ENCODE measurements around the gene KIF3A. TPM values are rescaled to one million over a fixed set of nuclear protein-coding genes. Genes with fewer than 3 reads are reported as not detected.

The KIF3A gene
- total RNA-seq, 1 experiment from 2014 or later = 12.7 TPM

- ATAC-seq = no peak
- intact Hi-C loops (cut with micrococcal nuclease) = no loop called here
- Histone ChIP-seq H4K20me1 (ENCODE audit: insufficient read depth) (no peaks in the 10 kb centered on the region), H2AFZ (ENCODE audit: low read depth, low read length, poor library complexity, severe bottlenecking) (no peak overlapping the region), H3K9me3 (ENCODE audit: control insufficient read depth in 1 of 2, insufficient read depth in 1 of 2, low read depth in 1 of 2, low read length in 2 of 2) (no peaks in the 10 kb centered on the region), H3K4me3 (replicated peaks in 1 of 2; ENCODE audit: low read depth in 1 of 2, low read length in 2 of 2) (no peak overlapping the region), H3K9ac (ENCODE audit: low read length) (no peak overlapping the region), H3K4me1 (ENCODE audit: control insufficient read depth in 1 of 2, insufficient read depth in 2 of 2, low read length in 2 of 2) (no peaks in the 10 kb centered on the region), H3K27me3 (ENCODE audit: insufficient read depth, low read length) (no peaks in the 10 kb centered on the region), H3K4me2 (ENCODE audit: low read length) (no peak overlapping the region), H3K36me3 (ENCODE audit: control insufficient read depth in 1 of 2, insufficient read depth in 2 of 2, low read length in 2 of 2) (peaks cover 3 to 5% of the 10 kb centered on the region in 2 experiments; a peak in 1 of 4 replicates), H3K27ac (ENCODE audit: low read depth, low read length) (no peak overlapping the region), H3K9me2 (ENCODE audit: insufficient read depth) (no peaks in the 10 kb centered on the region), H3K79me2 (ENCODE audit: insufficient read depth, low read length) (no peaks in the 10 kb centered on the region)
- TF ChIP-seq SIN3A (IDR thresholded peaks at IDR 0.05; ENCODE audit: low read depth) = no peak
- no peak for TF ChIP-seq RAD21 (IDR thresholded peaks at IDR 0.05; ENCODE audit: low read depth)
- no peak for TF ChIP-seq JUND (IDR thresholded peaks at IDR 0.05)
- no peak for TF ChIP-seq CEBPB (IDR thresholded peaks at IDR 0.05; ENCODE audit: low read depth)
- TF ChIP-seq FOSL1 (IDR thresholded peaks at IDR 0.05; ENCODE audit: low read depth) = no peak
- no peak for TF ChIP-seq REST (IDR thresholded peaks at IDR 0.05; ENCODE audit: low read depth)
- TF ChIP-seq ZNF274 (IDR thresholded peaks at IDR 0.05; ENCODE audit: low read depth, low read length) = no peak
- no peak for TF ChIP-seq CTCF (IDR thresholded peaks at IDR 0.05 in 2 of 3, conservative IDR thresholded peaks at IDR 0.05 in 1 of 3; ENCODE audit: borderline replicate concordance in 1 of 3, insufficient read depth in 1 of 3, low read depth in 2 of 3, low read length in 2 of 3)
- no peak for TF ChIP-seq ZFX (IDR thresholded peaks at IDR 0.05)
- no TSS peak for BruUV-seq (replicated peaks)
- ChIA-PET CTCF (interaction anchor here (2.5 kb wide), 1 partner anchor 64 kb away, joined by 31 read pairs; no protein-coding TSS in a partner anchor), RAD21 (ENCODE audit: low non-redundant PET in 1 of 2, low total read pairs in 2 of 2, uncharacterized antibody in 2 of 2, unreplicated experiment in 2 of 2) (no interaction called here), POLR2A (no interaction called here)
- DNase-seq (ENCODE audit: low read depth, low spot score) = no peak
Measured at GRCh38 chr5:132756542-132756941, 19.2 kb upstream of the KIF3A start.
